Activated T-cell treated with anti-CD3 and anti-CD28 coated beads, Interleukin-2, amount 50 U/mL, for 4 hours (primary cell): ENCODE measurements around the gene MSRB1. TPM values are rescaled to one million over a fixed set of nuclear protein-coding genes. Genes with fewer than 3 reads are reported as not detected.
A peak's percentile ranks its signal among the peaks of the same experiment; 100 is the strongest.
"Not testable (repeated sequence)": the region's sequence is repeated elsewhere in the genome, so short reads cannot be mapped to it uniquely, and the experiment has no call there.

Experiments used
- ATAC-seq, 2 donors: fragments of 200-7000 bp; cut with Tn5 transposase; one replicate each; pipeline ENCODE4 v1.10.0; 2021
- DNase-seq: peaks from one replicate; pipeline ENCODE4 v3.0.0-alpha.2; 2020
- H3K27me3 Mint-ChIP-seq: one replicate; pipeline ENCODE4 v1.8.0; 2021; ENCODE audit warnings: low read depth, mixed read lengths
- H3K36me3 Mint-ChIP-seq: one replicate; pipeline ENCODE4 v1.8.0; 2022; ENCODE audit warnings: mixed read lengths; ENCODE audit not compliant: insufficient read depth
- H3K4me1 Mint-ChIP-seq: one replicate; pipeline ENCODE4 v1.8.0; 2021; ENCODE audit warnings: low read depth, mixed read lengths
- H3K4me3 Mint-ChIP-seq: one replicate; pipeline ENCODE4 v1.8.0; 2021; ENCODE audit warnings: mild to moderate bottlenecking, moderate library complexity, mixed read lengths
- H3K9me3 Mint-ChIP-seq: one replicate; pipeline ENCODE4 v1.8.0; 2021; ENCODE audit warnings: mixed read lengths
- total RNA-seq, 3 donors: library from RNA; stranded (reverse); gene quantifications; one replicate each; pipeline ENCODE4 v1.2.1, GENCODE V29; 2021

MSRB1 gene
- total RNA-seq, 3 donors from 2014 or later: 16.8 to 19.4 (median 17.6) TPM

DNA sequence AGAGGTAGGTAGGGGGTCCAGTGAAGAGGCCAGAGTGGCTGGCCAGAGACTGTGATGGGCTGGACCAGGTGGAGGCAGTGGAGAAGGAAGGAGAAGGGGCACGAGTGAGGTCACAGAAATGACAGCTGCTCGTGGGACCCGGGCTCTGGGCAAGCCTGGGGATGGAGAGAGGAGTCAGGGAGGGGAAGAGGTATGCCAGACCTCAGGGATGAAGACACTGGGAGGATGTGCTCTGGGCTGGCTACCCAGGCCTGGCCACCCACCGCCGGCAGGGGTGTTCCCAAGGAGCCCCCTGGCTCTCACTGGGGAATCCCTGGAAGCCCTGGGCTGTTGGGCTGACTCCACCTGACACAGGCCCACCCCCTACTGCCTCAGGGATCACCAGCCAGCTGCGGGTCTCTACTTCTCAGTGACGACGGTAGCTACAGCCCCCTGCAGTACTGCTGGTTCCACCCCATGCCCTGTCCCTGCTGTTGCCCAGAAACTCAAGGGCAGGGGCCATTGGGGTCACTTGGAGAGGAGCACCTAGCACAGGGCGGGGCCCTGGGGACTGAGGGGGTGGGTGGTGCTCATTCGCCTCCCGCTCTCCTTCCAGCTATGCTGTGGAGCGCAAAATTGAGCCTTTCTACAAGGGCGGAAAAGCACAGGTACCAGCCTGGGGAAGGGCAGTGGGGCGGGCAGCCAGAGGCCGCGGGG is 30.6 kb upstream of the MSRB1 start:
- ATAC-seq: no peak

DNA sequence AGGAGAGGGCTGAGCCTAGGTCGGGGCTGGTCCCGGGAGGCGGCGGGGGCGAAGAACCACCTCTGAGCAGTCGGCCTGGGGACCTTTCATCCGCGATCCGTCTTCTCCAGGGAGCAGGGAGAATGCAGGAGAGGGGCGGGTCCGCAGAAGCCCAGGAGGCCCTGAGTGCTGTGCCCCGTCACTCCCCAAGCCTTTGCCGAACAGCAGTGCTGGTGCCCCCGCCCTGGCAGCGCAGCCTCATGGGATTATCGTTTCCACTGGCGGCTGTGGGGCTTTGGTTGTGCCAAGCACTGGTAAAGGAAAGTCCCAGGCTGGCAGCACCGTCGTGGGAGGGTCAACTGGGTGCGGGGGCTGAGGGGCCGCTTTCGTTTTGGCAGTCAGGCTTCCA is 29.5 kb upstream of the MSRB1 start:
- Mint-ChIP-seq H3K4me1 (peaks cover 22% of the 10 kb centered on the region), H3K27me3 (no peaks in the 10 kb centered on the region), H3K4me3 (peak overlapping the region; percentile 92), H3K36me3 (peaks cover 19% of the 10 kb centered on the region), H3K9me3 (no peaks in the 10 kb centered on the region)
- DNase-seq (no peak), ATAC-seq (peak; percentile 15)

More for the DNA sequence above, 30.6 kb upstream of the MSRB1 start:
- Mint-ChIP-seq H3K9me3 (no peaks in the 10 kb centered on the region), H3K4me3 (peak overlapping the region; percentile 92), H3K4me1 (peaks cover 22% of the 10 kb centered on the region), H3K27me3 (no peaks in the 10 kb centered on the region), H3K36me3 (peaks cover 23% of the 10 kb centered on the region)
- DNase-seq: no peak

GRCh38 chr16:1971796-1972489 is 28.9 kb upstream of the MSRB1 start, which contains the start of gene TBL3:
TSS of gene TBL3 (plus strand) at chr16:1972053. CDS start at chr16:1972165, 112 bp downstream.
- peak within 1 kb of the TSS; percentile 92 for H3K4me3 Mint-ChIP-seq
- DNase-seq (peak; percentile 94), ATAC-seq (peak; percentile 95 to 97)
- H3K36me3 Mint-ChIP-seq: peaks cover 18% of the 10 kb centered on the region
- no peaks in the 10 kb centered on the region for H3K9me3 Mint-ChIP-seq
- H3K27me3 Mint-ChIP-seq: no peaks in the 10 kb centered on the region
- peaks cover 22% of the 10 kb centered on the region for H3K4me1 Mint-ChIP-seq

DNA sequence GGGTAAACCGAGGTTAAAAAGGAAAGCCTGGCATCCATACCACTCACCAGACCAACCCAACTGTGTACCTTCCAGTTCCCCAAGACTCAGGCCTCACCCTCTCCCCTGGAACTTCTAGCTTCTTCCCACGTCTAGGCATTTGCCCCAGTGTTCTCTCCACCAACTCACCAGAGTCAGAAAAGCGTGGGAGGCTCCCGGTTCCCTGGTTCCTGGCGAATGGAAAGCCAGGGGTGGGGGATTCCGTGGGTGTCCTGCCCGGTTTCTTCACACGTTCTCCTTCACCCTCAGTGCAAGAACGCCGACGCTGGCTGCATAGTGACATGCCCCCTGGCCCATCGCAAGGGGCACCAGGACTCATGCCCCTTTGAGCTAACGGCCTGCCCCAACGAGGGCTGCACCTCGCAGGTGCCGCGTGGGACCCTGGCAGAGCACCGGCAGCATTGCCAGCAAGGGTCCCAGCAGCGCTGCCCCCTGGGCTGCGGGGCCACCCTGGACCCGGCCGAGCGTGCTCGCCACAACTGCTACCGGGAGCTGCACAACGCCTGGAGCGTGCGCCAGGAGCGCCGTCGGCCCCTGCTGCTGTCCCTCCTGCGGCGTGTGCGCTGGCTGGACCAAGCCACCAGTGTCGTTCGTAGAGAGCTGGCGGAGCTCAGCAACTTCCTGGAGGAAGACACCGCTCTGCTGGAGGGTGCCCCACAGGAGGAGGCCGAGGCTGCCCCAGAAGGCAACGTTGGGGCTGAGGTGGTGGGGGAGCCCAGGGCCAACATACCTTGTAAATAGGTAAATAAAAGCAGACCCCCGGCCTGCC is 25.4 kb upstream of the MSRB1 start:
- Mint-ChIP-seq H3K27me3 (no peaks in the 10 kb centered on the region), H3K4me1 (peaks cover 29% of the 10 kb centered on the region), H3K4me3 (no peak overlapping the region)

DNA sequence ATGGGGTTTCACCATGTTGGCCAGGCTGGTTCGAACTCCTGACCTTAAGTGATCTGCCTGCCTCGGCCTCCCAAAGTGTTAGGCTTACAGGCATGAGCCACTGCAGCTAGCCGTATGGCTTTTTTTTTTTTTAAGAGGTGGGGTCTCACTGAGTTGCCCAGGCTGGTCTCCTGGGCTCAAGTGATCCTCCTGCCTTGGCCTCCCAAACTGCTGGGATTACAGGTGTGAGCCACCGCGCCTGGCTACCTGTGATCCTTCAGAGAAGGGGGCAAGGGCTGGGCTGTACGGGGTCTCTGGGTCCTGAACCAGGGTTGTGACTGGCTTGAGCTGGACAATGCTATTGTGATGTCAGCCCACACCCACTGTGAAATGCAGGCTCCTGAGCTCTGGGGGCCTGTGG is 23.5 kb upstream of the MSRB1 start, which contains the start of gene RNF151:
Gene RNF151 (plus strand): TSS at position 397 of the 400 bp plus-strand sequence. CDS start 26 bp downstream, outside the sequence.
- no peaks in the 10 kb centered on the region for H3K9me3 Mint-ChIP-seq
- ATAC-seq (no peak), DNase-seq (no peak)
- H3K4me1 Mint-ChIP-seq: peaks cover 20% of the 10 kb centered on the region
- peak within 1 kb of the TSS; percentile 92 for H3K4me3 Mint-ChIP-seq
- peaks cover 32% of the 10 kb centered on the region for H3K36me3 Mint-ChIP-seq
- no peaks in the 10 kb centered on the region for H3K27me3 Mint-ChIP-seq

More for the DNA sequence above, 25.4 kb upstream of the MSRB1 start:
- no peak for ATAC-seq
- H3K36me3 Mint-ChIP-seq: peaks cover 21% of the 10 kb centered on the region
- no peak for DNase-seq
- no peaks in the 10 kb centered on the region for H3K9me3 Mint-ChIP-seq

DNA sequence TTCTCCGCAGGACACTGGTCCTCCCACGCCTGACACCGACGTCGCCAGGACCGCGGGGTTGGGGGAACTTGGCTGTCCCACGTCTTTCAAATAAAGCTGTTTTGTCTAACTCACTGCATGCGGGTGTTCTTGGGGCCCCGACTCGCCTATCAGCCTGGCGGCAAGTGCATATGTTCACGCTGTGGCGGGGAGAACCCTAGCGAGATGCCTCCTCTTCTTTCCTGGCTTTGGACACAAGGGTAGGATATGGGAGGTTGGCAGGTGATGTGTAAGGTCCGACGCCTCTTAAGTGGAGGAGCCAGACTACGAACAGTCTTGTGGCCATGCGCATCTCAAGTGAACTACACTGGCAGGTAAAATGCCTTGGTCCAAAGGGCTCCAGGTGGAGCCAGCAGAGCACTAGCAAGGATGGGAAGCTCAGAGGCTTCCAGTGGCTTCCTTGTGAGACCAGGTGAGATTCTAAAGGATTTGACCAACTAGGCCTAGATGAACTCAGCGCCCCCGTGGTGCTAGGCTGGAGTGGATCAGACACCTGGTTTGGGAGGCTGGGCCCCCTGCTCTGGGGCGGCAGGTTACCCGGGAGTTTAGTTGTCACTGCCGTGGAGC is 22.5 kb upstream of the MSRB1 start:
- no peaks in the 10 kb centered on the region for H3K9me3 Mint-ChIP-seq
- DNase-seq: no peak
- ATAC-seq: no peak
- peaks cover 22% of the 10 kb centered on the region for H3K4me1 Mint-ChIP-seq
- H3K4me3 Mint-ChIP-seq: peak overlapping the region; percentile 92
- peaks cover 37% of the 10 kb centered on the region for H3K36me3 Mint-ChIP-seq
- no peaks in the 10 kb centered on the region for H3K27me3 Mint-ChIP-seq

DNA sequence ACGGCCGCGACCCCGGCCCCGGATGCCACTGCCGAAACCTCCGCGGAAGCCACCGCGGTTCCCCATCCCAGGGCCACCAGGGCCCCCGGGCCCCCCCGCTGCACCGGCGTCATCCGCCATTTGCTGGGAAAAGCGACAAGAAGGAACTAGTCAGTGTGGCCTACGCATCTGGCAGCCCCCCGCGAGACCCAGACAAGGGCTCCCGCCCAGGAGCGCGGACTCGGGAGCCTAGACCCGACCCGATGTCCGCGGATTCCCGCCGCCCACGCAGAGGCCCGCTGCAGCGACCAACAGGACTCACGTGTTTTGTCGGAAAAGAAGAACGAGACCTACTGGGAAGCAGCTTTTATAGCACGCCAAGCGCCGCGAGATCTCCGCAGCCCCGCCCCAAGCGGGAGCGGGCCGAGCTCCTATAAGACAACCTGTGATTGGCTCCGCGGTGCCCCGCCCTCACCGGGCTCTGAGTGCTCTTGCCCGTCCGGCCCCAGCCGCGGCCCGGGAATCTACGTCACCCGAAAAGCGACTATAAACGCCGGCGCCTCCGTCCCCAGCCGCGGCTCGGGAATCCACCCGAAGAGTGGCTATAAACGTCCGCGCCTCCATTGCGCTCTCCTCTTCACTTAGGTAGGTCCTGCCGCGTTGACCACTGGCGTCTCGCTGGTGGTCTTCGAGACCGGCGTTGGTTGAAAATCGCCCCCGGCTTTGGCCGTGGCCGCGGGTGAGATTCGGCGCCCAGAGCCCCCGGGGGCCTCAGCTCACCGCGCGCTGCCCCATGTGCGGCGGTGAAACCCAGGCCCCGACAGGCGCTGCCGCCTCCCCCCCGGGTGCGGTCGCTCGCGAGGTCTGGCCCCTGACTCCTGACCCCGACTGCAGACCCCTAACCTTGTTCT is 21.8 kb upstream of the MSRB1 start, which contains the start of gene RPS2:
Gene RPS2 (minus strand): TSS at position 321 of the 890 bp plus-strand sequence. CDS start 201 bp downstream, at position 120.
- peak; percentile 68 to 69 for ATAC-seq
- H3K4me3 Mint-ChIP-seq: peak within 1 kb of the TSS; percentile 92
- peak; percentile 99 for DNase-seq
- no peaks in the 10 kb centered on the region for H3K9me3 Mint-ChIP-seq
- no peaks in the 10 kb centered on the region for H3K27me3 Mint-ChIP-seq
- peaks cover 37% of the 10 kb centered on the region for H3K36me3 Mint-ChIP-seq
- H3K4me1 Mint-ChIP-seq: peaks cover 27% of the 10 kb centered on the region

- H3K27me3 Mint-ChIP-seq: no peaks in the 10 kb centered on the region
- H3K4me3 Mint-ChIP-seq: peak overlapping the region; percentile 92
- H3K4me1 Mint-ChIP-seq: peaks cover 30% of the 10 kb centered on the region
- DNase-seq: peak; percentile 34
- no peaks in the 10 kb centered on the region for H3K9me3 Mint-ChIP-seq
- peaks cover 37% of the 10 kb centered on the region for H3K36me3 Mint-ChIP-seq
- peak; percentile 0 to 1 for ATAC-seq
Measured at GRCh38 chr16:1963806-1964505, 21.0 kb upstream of the MSRB1 start.

- H3K27me3 Mint-ChIP-seq, DNase-seq, H3K9me3 Mint-ChIP-seq, ATAC-seq: not testable (repeated sequence)
- peaks cover 30% of the 10 kb centered on the region for H3K4me1 Mint-ChIP-seq
- peak overlapping the region; percentile 92 for H3K4me3 Mint-ChIP-seq
- peaks cover 37% of the 10 kb centered on the region for H3K36me3 Mint-ChIP-seq
Measured at GRCh38 chr16:1962161-1963153, 19.5 kb upstream of the MSRB1 start.

DNA sequence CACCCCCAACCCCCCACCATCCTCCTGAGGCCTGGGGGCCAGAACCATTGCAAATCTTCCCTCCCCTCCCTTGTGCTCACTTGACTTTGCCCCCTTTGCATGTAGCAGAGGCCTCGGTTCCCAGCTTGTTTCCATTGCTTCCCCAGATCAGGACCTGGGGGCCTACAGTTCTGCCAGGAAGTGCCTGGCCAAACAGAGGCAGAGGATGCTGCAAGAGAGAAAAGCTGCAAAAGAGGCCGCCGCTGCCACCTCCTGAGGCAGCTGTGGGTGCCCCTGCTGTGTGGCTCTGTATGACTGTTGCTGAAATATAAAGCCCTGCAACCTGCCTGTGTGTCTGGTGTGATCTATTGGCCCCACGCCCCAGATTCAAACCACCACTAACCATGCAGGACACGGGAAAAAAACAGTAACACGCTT is 18.7 kb upstream of the MSRB1 start:
- Mint-ChIP-seq H3K4me3 (peak overlapping the region; percentile 92), H3K36me3 (peaks cover 37% of the 10 kb centered on the region), H3K27me3 (no peaks in the 10 kb centered on the region), H3K4me1 (peaks cover 30% of the 10 kb centered on the region), H3K9me3 (no peaks in the 10 kb centered on the region)
- no peak for ATAC-seq
- no peak for DNase-seq

GRCh38 chr16:1960665-1961630 is 17.9 kb upstream of the MSRB1 start:
- ATAC-seq (peak; percentile 19 to 24), DNase-seq (peak; percentile 36)
- H3K4me3 Mint-ChIP-seq: peak overlapping the region; percentile 92
- H3K4me1 Mint-ChIP-seq: peaks cover 30% of the 10 kb centered on the region
- no peaks in the 10 kb centered on the region for H3K9me3 Mint-ChIP-seq
- peaks cover 37% of the 10 kb centered on the region for H3K36me3 Mint-ChIP-seq
- no peaks in the 10 kb centered on the region for H3K27me3 Mint-ChIP-seq
